ENCODE measurements around the gene PRKCH.

The PRKCH gene

DNA sequence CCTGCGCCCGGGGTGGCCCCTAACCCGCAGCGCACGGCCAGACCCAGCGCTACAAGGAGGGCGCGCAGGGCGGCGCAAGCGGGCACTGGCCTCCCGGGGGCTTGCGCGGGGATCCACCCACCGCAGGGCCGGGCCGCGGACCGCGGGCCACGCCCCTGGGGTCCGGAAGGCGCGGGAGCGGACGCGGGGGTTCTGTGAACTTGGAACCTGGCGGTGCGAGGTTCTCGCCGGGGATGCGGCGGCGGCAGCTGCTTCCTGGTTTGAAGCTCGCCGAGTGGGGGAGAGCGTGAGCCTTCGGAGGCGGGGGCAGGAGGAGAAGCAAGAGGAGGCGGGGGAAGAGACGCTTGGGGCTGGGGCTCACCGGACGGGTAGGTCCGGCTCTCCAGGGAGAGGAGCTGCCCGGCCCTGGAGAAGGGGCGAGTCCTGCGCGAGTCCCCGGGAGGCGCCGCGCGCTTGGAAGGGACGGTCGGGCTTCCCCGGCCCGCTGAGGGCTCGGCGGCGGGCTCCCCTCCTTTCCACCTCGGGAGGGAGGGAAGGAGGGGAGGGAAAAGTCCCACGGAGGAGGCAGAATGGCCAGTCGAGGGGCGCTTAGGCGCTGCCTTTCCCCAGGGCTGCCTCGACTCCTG, at the start of gene PRKCH:
Gene PRKCH, plus strand, starts transcription at position 195 of the 626 bp plus-strand sequence. CDS start 523 bp downstream, outside the sequence.
- FAIRE-seq (no peak), DNase-seq (ENCODE audit: insufficient read length, low spot score) (peak; percentile 47)

- DNase-seq (ENCODE audit: insufficient read length, low spot score): no peak
- FAIRE-seq: peak; percentile 40
Observed at GRCh38 chr14:61277232-61277631, 44.1 kb upstream of the PRKCH start.

DNA sequence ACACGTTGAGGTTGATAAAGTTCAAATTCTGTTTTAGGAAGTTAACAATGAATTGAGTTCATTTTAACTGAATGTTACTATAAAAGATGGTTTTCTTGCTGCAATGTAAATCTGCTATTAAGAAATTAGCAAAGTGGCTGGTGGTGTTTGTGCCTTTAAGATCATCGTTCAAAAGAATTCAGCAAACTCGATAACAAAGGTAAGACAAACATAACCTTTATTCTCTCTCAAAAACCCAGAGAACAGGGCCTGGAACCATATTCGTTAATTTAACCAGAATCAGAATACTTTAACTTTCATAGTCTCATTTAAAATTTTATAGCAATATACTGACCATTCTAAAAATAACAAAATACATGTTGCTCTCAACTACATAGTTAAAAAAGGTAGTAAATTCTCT, 43.6 kb upstream of the PRKCH start:
- DNase-seq (ENCODE audit: insufficient read length, low spot score) (no peak), FAIRE-seq (no peak)

GRCh38 chr14:61279082-61279481, 42.3 kb upstream of the PRKCH start:
- FAIRE-seq: no peak

GRCh38 chr14:61280092-61280525, 41.3 kb upstream of the PRKCH start:
- FAIRE-seq (no peak), DNase-seq (ENCODE audit: insufficient read length, low spot score) (no peak)

More at GRCh38 chr14:61279082-61279481, 42.3 kb upstream of the PRKCH start:
- DNase-seq (ENCODE audit: insufficient read length, low spot score): no peak

GRCh38 chr14:61280526-61281185, 40.7 kb upstream of the PRKCH start:
- DNase-seq (ENCODE audit: insufficient read length, low spot score) (no peak), FAIRE-seq (no peak)

GRCh38 chr14:61281186-61281947, 40.0 kb upstream of the PRKCH start, which contains the start of gene TMEM30B:
TMEM30B (minus strand) TSS chr14:61281338; CDS start chr14:61281147, 191 bp downstream.
- DNase-seq (ENCODE audit: insufficient read length, low spot score) (no peak), FAIRE-seq (no peak)

DNA sequence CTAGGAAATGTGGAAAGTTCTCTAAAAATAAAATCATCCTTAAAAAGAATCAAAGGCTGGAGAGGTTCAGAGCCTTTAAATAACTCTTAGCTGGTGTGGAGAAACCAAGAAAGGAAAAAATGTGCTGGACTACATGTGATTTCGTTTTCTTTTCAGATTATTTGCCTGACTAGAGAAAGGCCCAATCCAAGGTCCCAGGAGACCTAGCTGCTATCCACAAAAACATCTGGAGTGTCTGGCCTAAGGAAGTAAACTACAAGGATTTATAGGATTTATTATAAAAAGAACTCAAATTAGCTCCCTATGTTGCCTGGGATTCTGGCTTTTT, 39.5 kb upstream of the PRKCH start:
- no peak for FAIRE-seq

GRCh38 chr14:61282746-61283145, 38.6 kb upstream of the PRKCH start:
- FAIRE-seq: no peak
- no peak for DNase-seq (ENCODE audit: insufficient read length, low spot score)

More for the DNA sequence above, 39.5 kb upstream of the PRKCH start:
- DNase-seq (ENCODE audit: insufficient read length, low spot score): no peak

DNA sequence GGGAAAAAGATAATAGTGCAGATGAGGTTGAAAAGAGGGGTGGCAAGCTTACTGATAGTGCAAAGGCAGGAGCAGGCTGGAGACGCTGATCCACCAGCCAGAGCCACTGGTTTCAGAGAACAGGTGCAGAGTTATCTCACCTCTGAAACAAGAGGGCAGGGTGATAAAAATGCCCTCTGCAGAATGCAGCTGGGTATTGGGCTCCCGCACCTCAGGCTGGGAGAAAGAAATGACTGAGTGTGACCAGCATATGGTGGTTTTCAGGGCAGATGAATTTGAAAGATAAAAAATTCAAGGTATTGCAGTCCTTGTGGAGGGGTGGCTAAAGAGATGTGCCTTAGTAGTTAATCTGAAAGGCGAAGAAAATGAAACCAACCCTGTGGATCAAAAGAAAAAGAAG, 37.4 kb upstream of the PRKCH start:
- DNase-seq (ENCODE audit: insufficient read length, low spot score): no peak
- FAIRE-seq: no peak

- DNase-seq (ENCODE audit: insufficient read length, low spot score): no peak
- no peak for FAIRE-seq
Observed at GRCh38 chr14:61285364-61285763, 36.0 kb upstream of the PRKCH start.

- FAIRE-seq: no peak
- no peak for DNase-seq (ENCODE audit: insufficient read length, low spot score)
Observed at GRCh38 chr14:61287196-61287595, 34.2 kb upstream of the PRKCH start.

- no peak for FAIRE-seq
Observed at GRCh38 chr14:61288228-61288627, 33.2 kb upstream of the PRKCH start.

GRCh38 chr14:61288720-61289119, 32.7 kb upstream of the PRKCH start:
- DNase-seq (ENCODE audit: insufficient read length, low spot score) (no peak), FAIRE-seq (no peak)

More at GRCh38 chr14:61288228-61288627, 33.2 kb upstream of the PRKCH start:
- no peak for DNase-seq (ENCODE audit: insufficient read length, low spot score)

GRCh38 chr14:61290701-61291100, 30.7 kb upstream of the PRKCH start:
- FAIRE-seq (no peak), DNase-seq (ENCODE audit: insufficient read length, low spot score) (no peak)

GRCh38 chr14:61296151-61296550, 25.2 kb upstream of the PRKCH start:
- DNase-seq (ENCODE audit: insufficient read length, low spot score): no peak
- no peak for FAIRE-seq

GRCh38 chr14:61296719-61297502, 24.5 kb upstream of the PRKCH start:
- FAIRE-seq (no peak), DNase-seq (ENCODE audit: insufficient read length, low spot score) (no peak)

DNA sequence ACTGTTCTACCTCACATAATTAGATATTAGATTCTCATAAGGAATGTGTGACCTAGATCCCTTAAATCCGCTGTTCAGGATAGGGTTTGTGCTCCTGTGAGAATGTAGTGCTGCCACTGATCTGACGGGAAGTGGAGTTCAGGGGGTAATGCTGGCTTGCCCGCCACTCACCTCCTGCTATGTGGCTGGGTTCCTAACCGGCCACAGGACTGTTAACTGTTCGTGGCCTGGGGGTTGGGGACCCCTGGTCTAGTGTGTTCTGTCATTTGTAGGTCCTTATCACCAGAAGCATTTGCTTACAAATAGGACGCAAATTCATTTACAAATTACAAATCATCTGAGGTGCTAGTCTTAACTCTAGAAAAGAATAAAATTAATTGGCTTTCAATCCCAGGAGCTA, 23.8 kb upstream of the PRKCH start:
- DNase-seq (ENCODE audit: insufficient read length, low spot score) (no peak), FAIRE-seq (no peak)

GRCh38 chr14:61298824-61299223, 22.6 kb upstream of the PRKCH start:
- FAIRE-seq: no peak
- no peak for DNase-seq (ENCODE audit: insufficient read length, low spot score)

DNA sequence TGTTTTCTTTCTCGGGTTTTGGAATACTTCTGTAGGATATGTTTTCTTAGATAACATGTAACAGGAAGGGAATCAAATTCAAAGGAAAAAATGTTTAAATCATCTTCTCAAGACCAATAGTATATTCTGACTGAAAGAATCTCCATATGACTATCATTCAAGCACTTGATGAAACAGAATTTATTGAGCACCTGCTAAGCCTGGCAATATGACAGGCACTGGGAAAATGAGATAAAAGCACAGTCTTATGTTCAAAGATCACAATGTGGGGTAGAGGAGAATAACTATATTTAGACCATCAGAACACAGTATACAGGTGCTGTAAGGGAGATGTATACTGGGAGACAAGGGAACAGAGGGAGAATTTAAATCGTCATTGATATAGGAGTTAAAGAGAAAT, 21.2 kb upstream of the PRKCH start:
- FAIRE-seq: no peak
- DNase-seq (ENCODE audit: insufficient read length, low spot score): no peak

- no peak for FAIRE-seq
- DNase-seq (ENCODE audit: insufficient read length, low spot score): no peak
Observed at GRCh38 chr14:61300754-61301153, 20.6 kb upstream of the PRKCH start.
